Adrenal gland (tissue), 5 donors: ENCODE data around the gene PIP4K2C.

Source experiments
- POLR2A ChIP-seq, 2 donors: fragments of 450-650 bp; IDR thresholded peaks; one replicate each; pipeline ENCODE4 v1.6.1; 2017; ENCODE audit warnings: antibody characterized with exemption in 2 of 2, mild to moderate bottlenecking in 2 of 2, moderate library complexity in 1 of 2
- TF ChIP-seq, protein P1 (sequence below), 6 experiments: fragments of 450-650 bp in 4 of 6; fragments of 200-600 bp in 2 of 6; sonication (generic) in 1 of 6; IDR thresholded peaks; 1 replicate in 5 of 6; 2 replicates in 1 of 6; pipeline versions ENCODE4 v1.5.1 to v1.8.0; 2016 to 2021; ENCODE audit warnings: antibody characterized with exemption in 6 of 6, mild to moderate bottlenecking in 2 of 6, moderate library complexity in 1 of 6
- donor health status: DM: no; HTN: no; CAD: no.

DNA sequence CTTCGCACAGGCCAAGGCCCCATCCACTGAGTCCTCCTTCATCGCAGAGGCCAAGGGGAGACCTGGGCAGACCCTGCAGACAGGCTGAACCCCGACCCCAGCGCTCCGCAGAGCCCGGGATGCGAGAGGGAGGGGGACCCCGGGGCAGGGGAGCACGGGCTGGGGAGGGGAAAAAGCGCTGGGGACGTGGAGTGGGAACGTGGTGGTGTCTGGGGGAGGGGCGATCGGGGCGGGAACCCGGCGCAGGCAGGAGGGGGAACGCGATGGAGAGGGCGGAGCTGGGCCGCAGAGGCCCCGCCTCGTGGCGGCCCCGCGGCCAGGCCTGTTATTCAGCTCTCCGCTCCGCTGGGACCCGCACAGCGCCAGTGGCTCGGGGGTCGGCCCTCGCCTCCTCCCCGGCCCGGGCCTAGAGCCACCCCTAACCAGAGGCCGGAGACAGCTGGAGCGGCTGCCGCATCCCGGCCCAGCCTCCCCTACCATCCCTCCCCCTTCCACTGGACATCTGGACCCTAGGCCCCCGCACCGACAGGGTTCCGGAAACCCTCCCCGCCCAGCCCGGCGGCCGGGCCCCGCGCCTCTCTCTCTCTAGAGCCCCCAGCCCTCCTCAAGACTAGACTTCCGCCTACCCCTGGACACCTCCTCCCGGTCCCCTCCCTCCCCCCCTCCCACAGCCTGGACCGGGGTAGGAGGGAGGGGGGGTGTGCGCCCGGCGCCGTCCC, 20.3 kb downstream of the PIP4K2C start, which contains the start of gene ARHGEF25:
- TF ChIP-seq, protein P1, sequence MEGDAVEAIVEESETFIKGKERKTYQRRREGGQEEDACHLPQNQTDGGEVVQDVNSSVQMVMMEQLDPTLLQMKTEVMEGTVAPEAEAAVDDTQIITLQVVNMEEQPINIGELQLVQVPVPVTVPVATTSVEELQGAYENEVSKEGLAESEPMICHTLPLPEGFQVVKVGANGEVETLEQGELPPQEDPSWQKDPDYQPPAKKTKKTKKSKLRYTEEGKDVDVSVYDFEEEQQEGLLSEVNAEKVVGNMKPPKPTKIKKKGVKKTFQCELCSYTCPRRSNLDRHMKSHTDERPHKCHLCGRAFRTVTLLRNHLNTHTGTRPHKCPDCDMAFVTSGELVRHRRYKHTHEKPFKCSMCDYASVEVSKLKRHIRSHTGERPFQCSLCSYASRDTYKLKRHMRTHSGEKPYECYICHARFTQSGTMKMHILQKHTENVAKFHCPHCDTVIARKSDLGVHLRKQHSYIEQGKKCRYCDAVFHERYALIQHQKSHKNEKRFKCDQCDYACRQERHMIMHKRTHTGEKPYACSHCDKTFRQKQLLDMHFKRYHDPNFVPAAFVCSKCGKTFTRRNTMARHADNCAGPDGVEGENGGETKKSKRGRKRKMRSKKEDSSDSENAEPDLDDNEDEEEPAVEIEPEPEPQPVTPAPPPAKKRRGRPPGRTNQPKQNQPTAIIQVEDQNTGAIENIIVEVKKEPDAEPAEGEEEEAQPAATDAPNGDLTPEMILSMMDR (IDR thresholded peaks at IDR 0.05) = no peak
- TF ChIP-seq POLR2A (IDR thresholded peaks at IDR 0.05) = peak in 1 of 2 donors; percentile 18
